Measurements from ENCODE around the gene ARHGAP32.
"Not testable (repeated sequence)": the region's sequence is repeated elsewhere in the genome, so short reads cannot be mapped to it uniquely, and the experiment has no call there.

Gene ARHGAP32

GRCh38 chr11:129195682-129196081, 3.6 kb upstream of the ARHGAP32 start:
- DNase-seq, result no peak

- no peak for DNase-seq
Observed at GRCh38 chr11:129191649-129192048, 476 bp downstream of the ARHGAP32 start.

- no peak for DNase-seq
Observed at GRCh38 chr11:129190087-129190486, 2.0 kb downstream of the ARHGAP32 start.

- no peak for DNase-seq
Observed at GRCh38 chr11:129189646-129190045, 2.5 kb downstream of the ARHGAP32 start.

- not testable (repeated sequence) for DNase-seq
Observed at GRCh38 chr11:129185082-129185481, 7.0 kb downstream of the ARHGAP32 start.

- no peak for DNase-seq
Observed at GRCh38 chr11:129184581-129184980, 7.5 kb downstream of the ARHGAP32 start.

- no peak for DNase-seq
Observed at GRCh38 chr11:129167315-129167714, 24.8 kb downstream of the ARHGAP32 start.

- no peak for DNase-seq
Observed at GRCh38 chr11:129163714-129164164, 28.4 kb downstream of the ARHGAP32 start.

- not testable (repeated sequence) for DNase-seq
Observed at GRCh38 chr11:129157080-129157479, 35.0 kb downstream of the ARHGAP32 start.

GRCh38 chr11:129155745-129156144, 36.4 kb downstream of the ARHGAP32 start:
- no peak for DNase-seq

GRCh38 chr11:129148487-129148886, 43.6 kb downstream of the ARHGAP32 start:
- DNase-seq, result no peak

GRCh38 chr11:129146191-129146590, 45.9 kb downstream of the ARHGAP32 start:
- DNase-seq, result no peak

- no peak for DNase-seq
Observed at GRCh38 chr11:129145276-129145675, 46.8 kb downstream of the ARHGAP32 start.

- DNase-seq, result no peak
Observed at GRCh38 chr11:129144256-129144655, 47.9 kb downstream of the ARHGAP32 start.

- DNase-seq, result no peak
Observed at GRCh38 chr11:129143335-129143734, 48.8 kb downstream of the ARHGAP32 start.

GRCh38 chr11:129141748-129142523, 50.2 kb downstream of the ARHGAP32 start:
- no peak for DNase-seq

GRCh38 chr11:129131316-129131715, 60.8 kb downstream of the ARHGAP32 start:
- DNase-seq, result no peak

- not testable (repeated sequence) for DNase-seq
Observed at GRCh38 chr11:129128881-129129620, 63.1 kb downstream of the ARHGAP32 start.

- DNase-seq, result no peak
Observed at GRCh38 chr11:129119036-129119435, 73.1 kb downstream of the ARHGAP32 start.

- peak; percentile 70 for DNase-seq
Observed at GRCh38 chr11:129117595-129118350, 74.4 kb downstream of the ARHGAP32 start.

- no peak for DNase-seq
Observed at GRCh38 chr11:129115652-129116586, 76.2 kb downstream of the ARHGAP32 start.

GRCh38 chr11:129109701-129110100, 82.4 kb downstream of the ARHGAP32 start:
- no peak for DNase-seq
